LHCN-M2 (cell line): ENCODE data around the gene TDRD9. TPM values are rescaled to one million over a fixed set of nuclear protein-coding genes. Genes with fewer than 3 reads are reported as not detected.
"Not testable (repeated sequence)": the region's sequence is repeated elsewhere in the genome, so short reads cannot be mapped to it uniquely, and the experiment has no call there.

ENCODE experiments used
- DNase-seq: peaks from one replicate; pipeline ENCODE4 v3.0.0-alpha.2; 2012; ENCODE audit warnings: low read depth
- polyA plus RNA-seq: library from polyadenylated mRNA; unstranded; fragments of >200 nt; gene quantifications from one replicate; pipeline ENCODE4 v1.2.1, GENCODE V29; 2012; ENCODE audit warnings: missing spikeins
- total RNA-seq: library from RNA; depleted of rRNA; stranded (reverse); fragments of >200 nt; gene quantifications from 2 replicates; pipeline ENCODE4 v1.2.3, GENCODE V29; 2014; rRNA removed

TDRD9 gene
- total RNA-seq = 3.3 and 3.5 TPM in 2 replicates
- polyA plus RNA-seq = 0.47 TPM

GRCh38 chr14:103928011-103928890 lies at the start of gene TDRD9:
Gene TDRD9 (plus strand): TSS chr14:103928456. CDS start chr14:103928510, 54 bp downstream.
- DNase-seq = no peak

- DNase-seq = no peak
These were observed 49.1 kb upstream of the TDRD9 start for GRCh38 chr14:103879118-103879569.

GRCh38 chr14:103879570-103880347 lies 48.5 kb upstream of the TDRD9 start:
- DNase-seq = no peak

GRCh38 chr14:103880348-103881267 lies 47.6 kb upstream of the TDRD9 start:
- DNase-seq = peak; percentile 54

- DNase-seq = no peak
These were observed 46.7 kb upstream of the TDRD9 start for GRCh38 chr14:103881268-103882201.

- no peak for DNase-seq
These were observed 45.6 kb upstream of the TDRD9 start for GRCh38 chr14:103882503-103883262.

- no peak for DNase-seq
These were observed 45.1 kb upstream of the TDRD9 start for GRCh38 chr14:103883263-103883523.

- no peak for DNase-seq
These were observed 43.4 kb upstream of the TDRD9 start for GRCh38 chr14:103884854-103885253.

- DNase-seq = no peak
These were observed 42.7 kb upstream of the TDRD9 start for GRCh38 chr14:103885509-103885932.

- DNase-seq = no peak
These were observed 41.7 kb upstream of the TDRD9 start for GRCh38 chr14:103886304-103887169.

GRCh38 chr14:103887170-103887501 lies 41.1 kb upstream of the TDRD9 start:
- no peak for DNase-seq

GRCh38 chr14:103887557-103888115 lies 40.6 kb upstream of the TDRD9 start:
- no peak for DNase-seq

GRCh38 chr14:103889002-103889312 lies 39.3 kb upstream of the TDRD9 start:
- DNase-seq = not testable (repeated sequence)

GRCh38 chr14:103889313-103890051 lies 38.8 kb upstream of the TDRD9 start:
- DNase-seq = peak; percentile 49

GRCh38 chr14:103890052-103890371 lies 38.2 kb upstream of the TDRD9 start:
- no peak for DNase-seq

GRCh38 chr14:103890821-103891666 lies 37.2 kb upstream of the TDRD9 start:
- DNase-seq = no peak

- DNase-seq = no peak
These were observed 36.5 kb upstream of the TDRD9 start for GRCh38 chr14:103891667-103892215.
